Stimulated activated CD8-positive, alpha-beta memory T cell treated with anti-CD3 and anti-CD28 coated beads, Interleukin-7, amount 100 ng/mL, for 48 hours (primary cell): Measurements from ENCODE around the gene SEPTIN1.

Experiments used
- DNase-seq, 2 donors: peaks; one replicate each; pipeline ENCODE4 v3.0.0-alpha.2; 2020; ENCODE audit warnings: low read depth in 1 of 2; ENCODE audit errors: extremely low read depth in 1 of 2

The SEPTIN1 gene

DNA sequence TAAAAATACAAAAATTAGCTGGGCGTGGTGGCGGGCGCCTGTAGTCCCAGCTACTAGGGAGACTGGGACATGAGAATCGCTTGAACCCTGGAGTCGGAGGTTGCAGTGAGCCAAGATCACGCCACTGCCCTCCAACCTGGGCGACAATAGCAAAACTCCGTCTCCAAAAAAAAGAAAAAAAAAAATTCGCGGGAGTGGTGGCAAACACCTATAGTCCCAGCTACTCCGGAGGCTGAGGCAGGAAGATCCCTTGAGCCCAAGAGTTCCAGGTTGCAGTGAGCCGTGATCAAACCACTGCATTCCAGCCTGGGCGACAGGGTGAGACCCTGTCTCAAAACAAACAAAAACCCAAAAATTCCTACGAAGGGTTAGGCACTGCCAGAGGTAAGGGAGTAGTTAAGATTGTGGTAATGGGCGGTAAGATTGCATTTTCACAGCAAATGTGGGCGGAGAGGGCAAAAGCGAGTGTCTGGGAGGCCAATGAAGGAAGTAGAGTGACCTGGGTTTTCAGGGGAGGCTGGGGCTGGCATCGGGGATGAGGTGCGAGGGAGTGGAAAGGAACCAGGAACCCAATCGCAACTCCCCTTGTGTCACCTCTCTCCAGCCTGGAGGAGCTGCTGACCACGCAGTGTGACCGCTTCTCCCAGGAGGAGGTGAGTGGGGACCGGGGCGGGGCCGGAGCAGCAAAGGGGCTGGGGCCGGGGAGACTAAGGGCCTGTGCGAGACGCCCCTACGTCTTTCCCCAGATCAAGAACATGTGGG lies 5.1 kb downstream of the SEPTIN1 start:
- DNase-seq = no peak

DNA sequence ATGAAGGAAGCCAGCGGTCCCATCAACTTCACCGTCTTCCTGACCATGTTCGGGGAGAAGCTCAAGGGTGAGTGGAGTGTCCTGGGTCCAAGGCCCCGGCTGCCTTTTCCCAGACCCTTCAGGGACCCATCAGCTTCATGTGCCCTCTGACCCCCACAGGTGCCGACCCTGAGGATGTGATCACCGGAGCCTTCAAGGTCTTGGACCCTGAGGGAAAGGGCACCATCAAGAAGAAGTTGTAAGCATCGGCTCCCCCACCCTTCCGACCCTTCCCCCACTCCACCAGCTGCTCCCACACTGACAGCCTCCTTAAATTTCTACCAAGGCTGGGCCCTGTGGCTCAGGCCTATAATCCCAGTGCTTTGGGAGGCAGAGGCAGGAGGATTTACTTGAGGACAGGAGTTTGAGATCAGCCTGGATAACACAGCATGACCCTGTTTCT lies 5.9 kb downstream of the SEPTIN1 start:
- DNase-seq = no peak

DNA sequence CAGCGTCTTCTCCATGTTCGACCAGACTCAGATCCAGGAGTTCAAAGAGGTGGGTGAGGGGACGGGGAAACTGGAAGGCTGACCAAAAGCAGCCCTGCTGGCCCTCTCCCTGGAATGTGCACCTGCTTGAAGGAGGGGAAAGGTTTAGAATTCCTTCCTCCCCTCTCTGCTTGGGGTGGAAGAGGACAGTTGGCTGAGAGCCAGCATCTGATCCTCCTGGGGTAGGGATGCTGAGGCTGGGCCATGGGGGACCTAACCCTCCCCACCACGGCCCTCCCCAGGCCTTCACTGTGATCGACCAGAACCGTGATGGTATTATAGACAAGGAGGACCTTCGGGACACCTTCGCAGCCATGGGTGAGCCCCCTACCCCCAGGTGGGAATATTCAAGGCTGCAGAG lies 6.5 kb downstream of the SEPTIN1 start:
- DNase-seq = no peak

DNA sequence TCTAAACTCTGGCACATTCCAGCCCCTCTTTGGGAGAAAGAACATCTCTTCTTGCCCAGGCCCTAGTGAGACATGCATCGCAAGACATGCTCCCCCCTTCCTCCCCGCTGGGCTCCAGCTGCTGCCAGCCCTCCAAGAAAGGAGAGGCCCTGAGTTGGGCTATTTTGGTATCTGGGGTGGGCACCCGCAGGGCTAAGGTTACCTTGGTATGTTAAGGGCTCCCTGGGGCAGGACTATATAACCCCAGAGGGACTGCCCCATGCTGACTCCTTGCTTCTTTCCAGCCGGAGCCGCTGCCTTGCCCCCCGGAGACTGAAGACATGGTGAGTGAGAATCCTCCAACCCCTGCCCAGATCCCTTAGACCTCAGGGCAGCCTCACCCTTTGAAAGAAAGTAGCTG lies 7.8 kb downstream of the SEPTIN1 start, which contains the start of gene MYL11:
Gene MYL11, plus strand, starts transcription at position 265 of the 400 bp plus-strand sequence. Its CDS starts 56 bp downstream, at position 321.
- no peak for DNase-seq

DNA sequence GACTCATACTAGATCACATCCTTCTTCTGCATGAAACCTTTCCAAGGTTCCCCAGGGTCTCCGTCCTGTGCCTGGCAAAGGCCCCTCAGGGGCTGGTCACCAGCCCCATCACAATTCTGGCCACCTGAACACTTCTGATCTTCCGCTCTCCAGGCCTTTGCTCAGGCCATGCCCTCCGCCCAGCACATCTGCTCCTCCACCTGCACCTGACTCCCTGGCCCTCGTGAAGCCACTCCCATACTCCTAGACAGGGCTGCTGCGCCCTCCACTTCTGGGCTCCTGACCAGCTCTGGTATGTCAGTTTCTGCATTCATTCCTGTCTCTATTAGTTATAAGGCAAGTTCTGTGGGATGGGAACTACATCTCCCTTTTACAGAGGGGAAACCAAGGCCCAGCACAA lies 9.6 kb downstream of the SEPTIN1 start:
- DNase-seq = no peak

DNA sequence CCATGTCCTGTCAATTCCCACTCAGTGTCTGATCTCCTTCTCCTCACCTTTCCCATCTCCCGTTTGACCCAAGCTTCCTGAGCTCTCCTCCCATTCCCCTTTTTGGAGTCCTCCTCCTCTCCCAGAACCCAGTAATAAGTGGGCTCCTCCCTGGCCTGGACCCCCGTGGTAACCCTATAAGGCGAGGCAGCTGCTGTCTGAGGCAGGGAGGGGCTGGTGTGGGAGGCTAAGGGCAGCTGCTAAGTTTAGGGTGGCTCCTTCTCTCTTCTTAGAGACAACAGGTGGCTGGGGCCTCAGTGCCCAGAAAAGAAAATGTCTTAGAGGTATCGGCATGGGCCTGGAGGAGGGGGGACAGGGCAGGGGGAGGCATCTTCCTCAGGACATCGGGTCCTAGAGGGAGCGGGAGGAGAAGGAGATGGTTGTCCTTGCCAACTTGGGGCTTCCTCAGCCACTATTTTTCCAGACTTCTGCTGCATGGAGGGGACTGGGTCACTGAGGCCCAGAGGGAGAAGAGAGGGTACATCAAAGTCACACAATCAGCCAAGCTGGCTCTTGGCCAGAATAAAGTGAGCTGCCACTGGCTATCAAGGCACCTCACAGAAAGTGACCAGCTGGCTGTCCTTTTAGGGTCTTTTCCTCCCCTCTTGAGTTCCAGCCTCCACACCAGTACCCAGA lies 10.2 kb downstream of the SEPTIN1 start:
- DNase-seq = no peak

DNA sequence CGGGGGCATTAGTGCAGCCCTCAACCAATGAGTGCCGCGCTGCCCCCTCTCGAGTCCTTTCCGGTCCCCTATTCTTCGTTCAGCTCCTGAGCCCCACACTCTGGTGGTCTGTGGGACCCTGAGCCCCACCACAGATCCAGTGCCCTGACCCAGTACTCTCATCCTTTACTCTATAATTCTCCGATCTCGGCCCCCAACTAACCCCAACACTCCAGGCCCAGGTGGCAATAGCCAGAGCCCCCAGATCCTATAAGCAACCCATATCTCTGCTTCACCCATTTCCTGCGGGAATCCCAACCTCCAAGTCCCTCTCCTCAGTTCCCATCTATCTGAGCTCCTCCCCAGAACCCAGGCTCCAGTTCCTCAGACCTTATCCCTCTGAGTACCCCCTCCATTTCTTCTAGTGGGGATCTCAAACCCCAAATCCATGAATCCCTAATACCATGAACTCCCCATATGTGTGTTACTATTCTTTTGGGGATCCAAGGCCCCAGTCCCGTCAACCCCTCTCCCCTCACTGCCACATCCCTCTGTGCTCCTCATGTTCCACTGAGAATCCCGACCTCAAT lies 11.0 kb downstream of the SEPTIN1 start:
- DNase-seq = no peak

DNA sequence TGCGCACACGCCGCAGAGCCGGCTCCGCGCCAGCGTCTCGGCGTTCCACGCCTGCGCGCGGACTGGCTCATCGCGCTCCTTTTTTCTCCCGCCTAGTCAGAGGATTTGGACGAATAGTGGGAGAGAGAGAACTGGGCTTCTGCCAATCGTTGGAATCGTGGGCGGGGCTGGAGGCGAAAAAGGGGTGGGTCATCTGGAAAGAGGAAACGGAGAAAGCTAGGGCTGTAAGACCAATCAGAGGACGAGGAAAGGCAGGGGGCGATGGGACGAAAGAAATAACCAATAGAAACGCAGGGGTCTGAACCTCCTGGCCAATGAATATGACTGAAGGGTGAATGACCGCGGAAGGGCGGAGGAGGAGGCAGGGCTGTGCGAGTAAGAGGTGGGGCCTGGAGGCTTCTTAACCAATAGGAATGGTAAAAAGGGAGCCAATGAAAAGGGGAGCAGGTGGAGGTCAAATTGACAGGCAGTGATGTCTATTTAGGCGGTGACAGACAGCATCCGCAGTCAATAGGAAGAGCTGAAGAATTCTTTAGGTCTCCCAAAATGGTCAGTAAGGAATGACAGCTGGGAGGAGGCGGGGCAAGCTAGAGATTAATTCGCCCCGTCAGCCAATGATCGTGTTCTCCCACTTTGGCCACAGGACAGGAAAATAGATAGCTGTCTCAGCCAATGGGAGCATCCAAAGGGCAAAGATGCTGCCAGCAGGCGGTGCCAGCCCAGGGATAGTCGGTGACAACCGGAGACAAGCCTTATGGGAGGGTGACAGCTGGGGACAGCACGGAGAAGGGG lies 11.7 kb downstream of the SEPTIN1 start, which contains the start of gene TBC1D10B:
Gene TBC1D10B, minus strand, starts transcription at position 39 of the 792 bp plus-strand sequence. CDS start 311 bp downstream, outside the sequence.
- peak; percentile 94 to 99 for DNase-seq

DNA sequence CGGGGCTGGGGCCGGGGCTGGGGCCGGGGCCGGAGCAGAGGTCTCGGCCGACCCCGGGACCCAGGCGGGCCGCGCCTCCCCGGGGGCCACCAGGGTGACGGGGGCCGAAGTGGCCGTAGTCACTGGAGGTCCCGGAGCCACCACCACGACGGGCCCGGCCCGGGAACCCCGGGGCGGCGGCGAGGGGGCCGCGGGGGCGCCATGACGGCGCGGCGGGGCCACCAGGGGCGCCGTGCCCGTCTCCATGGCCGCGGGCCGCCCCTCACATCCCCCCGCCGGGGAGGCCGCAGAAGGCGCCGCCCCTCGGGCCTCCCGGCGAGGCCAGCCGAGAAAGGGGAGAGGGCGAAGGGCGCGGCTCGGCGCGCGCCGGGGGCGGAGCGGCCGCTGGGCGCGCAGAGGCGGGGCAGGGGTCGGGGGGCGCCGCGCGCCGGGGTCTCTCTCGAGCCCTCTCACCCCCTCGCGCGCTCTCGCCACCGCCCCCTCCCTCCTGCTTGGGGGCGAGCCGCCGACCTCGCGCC lies 12.4 kb downstream of the SEPTIN1 start:
- no peak for DNase-seq

DNA sequence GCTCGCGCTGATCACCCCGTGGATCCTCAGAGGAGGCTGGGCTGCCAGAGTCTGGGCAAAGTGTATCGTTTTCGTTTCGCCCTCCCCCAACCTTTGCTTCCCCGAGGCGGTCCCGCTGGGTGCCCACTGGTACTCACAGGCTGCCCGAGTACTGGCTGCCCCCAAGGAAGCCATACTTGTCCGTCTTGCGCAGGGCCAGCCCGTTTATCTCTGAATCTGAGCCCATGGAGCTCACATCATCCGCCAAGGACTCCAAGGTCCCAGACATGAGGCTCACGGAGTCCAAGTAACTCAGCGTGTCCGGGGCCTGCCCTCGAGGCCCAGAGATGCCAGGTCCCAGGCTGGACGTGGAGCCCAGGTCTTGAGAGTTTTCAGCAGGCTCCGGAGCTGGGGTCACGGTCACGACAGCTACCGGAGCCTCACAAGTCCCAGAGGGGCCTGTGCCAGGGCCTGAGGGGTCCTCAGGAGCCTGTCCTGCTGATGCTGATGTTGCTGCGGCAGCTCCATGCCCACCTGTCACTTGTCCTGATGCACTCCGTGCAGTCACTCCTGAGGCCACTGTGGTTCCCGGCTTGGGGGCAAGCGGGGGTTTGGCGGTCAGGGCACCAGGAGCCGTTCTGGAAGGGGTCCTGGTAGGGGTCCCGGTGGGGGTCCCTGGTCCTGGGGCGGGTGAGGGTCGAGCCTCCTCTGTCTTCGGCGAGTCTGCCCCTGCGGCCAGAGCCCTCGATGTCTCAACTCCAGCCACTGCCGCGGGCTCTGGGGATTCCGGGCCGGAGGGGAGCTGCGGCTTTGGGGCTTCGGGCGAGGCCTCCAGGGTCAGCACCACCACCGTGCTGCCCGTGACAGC lies 13.0 kb downstream of the SEPTIN1 start:
- no peak for DNase-seq

DNA sequence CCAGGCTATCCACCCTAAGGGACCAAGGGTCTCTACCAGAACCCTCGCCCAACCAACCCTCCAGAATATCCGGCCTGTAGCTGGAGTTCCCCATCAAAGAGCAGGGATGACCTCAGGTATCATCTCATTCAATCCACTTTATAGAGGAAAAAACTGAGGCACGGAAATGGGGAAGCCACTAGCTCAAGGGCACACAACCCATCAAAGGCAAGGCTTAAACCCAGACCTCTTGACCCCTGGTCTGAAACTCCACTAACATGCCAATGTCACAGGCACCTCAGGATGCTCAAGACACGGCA lies 13.6 kb downstream of the SEPTIN1 start:
- DNase-seq = no peak

DNA sequence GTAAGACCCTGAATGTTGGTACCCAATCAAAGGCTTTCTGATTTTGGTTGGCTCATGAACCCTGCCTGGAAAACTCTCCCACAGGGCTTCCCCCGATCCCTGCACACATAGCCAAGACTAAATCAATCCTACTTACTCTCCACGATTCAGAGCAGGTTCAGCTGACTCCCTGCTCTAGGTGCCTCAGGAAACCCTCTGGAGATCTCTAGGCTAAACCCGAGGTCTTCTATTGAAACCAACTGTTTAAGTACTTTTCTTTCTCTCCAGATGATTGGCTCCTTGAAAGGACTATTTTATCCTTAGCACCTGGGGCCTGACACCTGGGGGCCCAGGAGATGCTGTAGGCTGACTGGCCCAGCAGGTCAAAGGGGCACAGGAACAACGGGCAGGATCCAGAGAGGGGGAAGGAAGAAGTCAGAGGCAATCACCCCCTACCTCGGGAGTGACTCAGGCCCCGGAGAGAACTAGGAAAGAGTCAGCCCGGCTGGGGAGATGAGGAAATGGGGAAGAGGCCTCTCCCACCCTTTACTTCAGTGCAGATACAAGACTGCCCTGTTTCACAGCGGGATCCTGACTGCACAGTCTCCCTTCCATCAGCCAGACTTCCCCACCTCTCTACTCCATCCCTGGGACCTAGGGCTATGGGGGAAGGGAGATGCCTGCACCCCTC lies 14.1 kb downstream of the SEPTIN1 start:
- DNase-seq = no peak

DNA sequence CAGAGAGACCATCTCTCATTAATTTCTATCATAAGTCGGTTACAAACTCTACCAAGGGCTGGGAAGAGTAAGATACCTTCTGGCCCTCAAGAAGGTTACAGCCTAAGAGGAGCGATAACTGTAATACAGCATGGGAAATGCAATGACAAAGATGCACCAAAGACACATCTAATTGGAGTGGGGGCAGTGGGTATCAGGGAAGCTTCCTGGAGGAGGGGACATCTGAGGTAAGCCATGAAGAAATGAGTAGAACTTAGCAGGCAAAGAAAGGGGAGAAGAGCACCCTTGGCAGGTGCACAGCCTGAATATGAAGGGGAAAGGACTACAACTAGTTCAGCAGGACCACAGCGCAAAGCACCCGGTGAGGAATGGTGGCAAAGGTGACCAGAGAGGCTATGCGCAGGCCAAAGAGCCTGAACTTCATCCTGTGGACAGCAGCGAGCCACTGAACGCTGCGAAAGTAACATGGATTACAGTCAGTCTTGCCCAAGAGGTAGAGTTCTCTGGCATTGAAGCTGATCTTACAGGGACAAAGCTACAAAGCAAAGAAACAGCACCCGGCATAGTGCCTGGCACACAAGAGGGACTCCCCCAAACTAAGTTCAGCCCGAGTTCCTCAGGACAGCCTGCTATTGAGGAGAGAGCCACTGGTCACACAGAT lies 14.9 kb downstream of the SEPTIN1 start:
- DNase-seq = no peak

DNA sequence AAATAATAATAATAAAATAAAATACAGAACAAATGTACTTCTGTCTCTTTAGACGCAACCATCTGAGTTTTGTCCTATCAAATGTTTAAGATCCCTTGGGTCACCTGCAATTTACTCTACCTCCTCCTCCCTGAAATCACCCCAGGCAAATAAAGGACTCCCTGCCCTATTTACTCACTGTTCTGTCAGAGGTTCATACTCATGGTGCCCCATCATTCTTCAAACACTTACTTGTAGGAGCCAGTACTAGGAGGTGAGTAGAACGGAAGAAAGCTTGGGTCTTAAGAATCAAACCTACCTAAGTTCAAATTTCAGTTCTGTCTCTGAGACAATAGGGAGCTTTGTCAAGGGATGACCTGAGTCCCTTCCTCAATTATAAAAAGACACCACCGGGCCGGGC lies 15.8 kb downstream of the SEPTIN1 start:
- no peak for DNase-seq

DNA sequence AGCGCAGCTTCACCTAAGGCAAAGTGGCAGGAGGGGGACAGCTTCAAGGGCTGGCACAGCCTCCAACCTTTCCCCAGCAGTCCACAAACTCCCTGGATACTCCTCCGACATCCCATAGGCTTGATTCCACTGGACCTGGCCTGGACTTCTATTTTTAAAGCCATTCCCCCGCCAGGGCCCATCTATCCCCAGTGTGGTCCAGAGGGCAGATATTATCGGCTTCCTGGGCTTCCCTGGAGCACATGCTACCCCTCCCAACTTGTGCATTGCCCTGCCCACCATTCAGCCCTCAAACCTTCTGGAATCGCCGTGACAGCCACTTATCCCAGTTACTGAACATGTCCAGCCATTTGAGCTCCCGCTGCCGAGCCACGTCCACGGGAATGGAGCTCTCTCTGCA lies 17.2 kb downstream of the SEPTIN1 start:
- no peak for DNase-seq

DNA sequence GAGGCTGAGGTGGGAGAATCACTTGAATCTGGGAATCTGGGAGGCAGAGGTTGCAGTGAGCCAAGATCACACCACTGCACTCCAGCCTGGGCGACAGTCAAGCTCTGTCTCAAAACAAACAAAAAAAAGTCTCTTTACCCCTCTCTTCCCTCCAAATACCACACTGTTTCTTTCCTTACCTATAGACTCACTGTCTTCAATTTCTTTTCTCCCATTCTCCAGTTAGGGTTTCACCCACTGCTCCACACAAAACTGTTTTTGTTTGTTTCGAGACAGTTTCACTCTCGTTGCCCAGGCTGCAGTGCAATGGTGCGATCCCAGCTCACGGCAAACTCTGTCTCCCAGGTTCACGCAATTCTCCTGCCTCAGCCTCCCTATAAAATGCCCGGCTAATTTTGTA lies 21.2 kb downstream of the SEPTIN1 start:
- no peak for DNase-seq

DNA sequence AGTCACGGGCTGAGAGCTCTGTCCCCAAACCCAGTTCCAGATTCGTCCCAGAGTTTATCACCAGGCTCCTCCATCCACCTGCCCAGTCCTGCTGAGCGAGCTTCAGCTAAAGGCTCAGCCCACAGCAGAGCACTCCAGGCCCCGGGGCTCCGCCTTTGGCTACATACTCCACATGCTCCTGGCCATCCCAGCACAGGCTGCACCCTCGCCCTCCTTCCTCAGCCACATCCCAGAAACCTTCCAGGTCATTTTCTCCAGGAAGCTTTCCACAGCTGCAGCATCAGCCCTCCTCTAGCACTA lies 22.5 kb downstream of the SEPTIN1 start:
- no peak for DNase-seq

DNA sequence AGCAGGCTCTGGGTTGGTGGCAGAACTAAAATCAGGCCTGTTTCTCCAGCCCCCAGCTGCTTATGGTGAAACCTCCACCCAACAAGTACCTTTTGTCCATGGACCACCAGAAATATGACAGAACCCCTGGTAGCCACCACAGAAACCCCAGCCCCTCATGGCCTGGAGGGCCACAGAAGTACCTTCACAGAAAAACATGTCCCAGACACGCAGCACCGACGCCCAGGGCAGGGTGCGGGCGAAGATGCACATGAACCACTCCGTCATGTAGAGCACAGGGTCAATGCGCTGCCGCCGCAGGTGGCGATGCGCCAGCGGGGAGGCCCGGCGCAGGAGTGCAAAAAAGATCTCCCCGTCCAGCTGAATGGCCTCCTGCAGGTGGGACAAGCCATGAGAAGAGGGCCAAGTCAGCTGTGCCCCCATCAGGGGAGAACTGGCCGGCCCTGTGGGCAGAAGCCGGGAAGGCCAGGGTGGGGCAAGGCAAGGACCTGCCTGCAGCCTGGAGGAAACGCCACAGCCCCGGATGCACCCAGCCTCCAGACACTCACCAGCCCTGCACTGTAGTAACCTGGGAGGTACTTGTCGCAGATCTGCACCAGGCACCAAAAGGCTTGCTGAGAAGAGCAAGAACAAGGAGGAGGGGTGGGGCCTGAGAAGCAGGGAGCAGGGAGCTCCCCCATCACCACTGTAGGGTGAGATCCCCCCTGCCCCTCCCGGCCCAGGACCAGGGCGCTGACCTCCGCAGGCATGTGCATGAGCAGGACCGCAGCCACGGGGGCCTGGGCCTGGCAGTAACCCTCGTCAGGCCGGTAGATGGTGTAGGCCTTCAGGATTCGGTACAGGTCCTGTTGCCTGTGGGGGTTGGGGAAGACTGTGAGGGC lies 23.1 kb downstream of the SEPTIN1 start:
- no peak for DNase-seq
